Thoracic aorta (tissue), 2 donors: ENCODE data around the gene MAP3K4. TPM values are rescaled to one million over a fixed set of nuclear protein-coding genes. Genes with fewer than 3 reads are reported as not detected.

Source experiments
- ATAC-seq: fragments of 150-250 bp; one replicate; pipeline ENCODE4 v1.8.0; 2017; ENCODE audit warnings: low read depth; ENCODE audit not compliant: insufficient number of reproducible peaks, low FRiP score
- DNase-seq: peaks from one replicate; pipeline ENCODE4 v3.0.0-alpha.2; 2020; ENCODE audit warnings: low spot score
- H3K27ac ChIP-seq, 2 donors: fragments of 200-600 bp; sonication (generic); 1 replicate in 1 of 2; 2 replicates in 1 of 2; pipeline ENCODE4 v1.5.1; 2016; ENCODE audit warnings: mild to moderate bottlenecking in 2 of 2, moderate library complexity in 2 of 2
- H3K27me3 ChIP-seq: fragments of 200-600 bp; sonication (generic); replicated peaks from 2 replicates; pipeline ENCODE4 v1.6.0; 2016; ENCODE audit warnings: mild to moderate bottlenecking; ENCODE audit not compliant: insufficient read depth
- H3K36me3 ChIP-seq: fragments of 200-600 bp; sonication (generic); one replicate; pipeline ENCODE4 v1.5.1; 2016
- H3K4me1 ChIP-seq, 2 donors: fragments of 200-600 bp; sonication (generic); 1 replicate in 1 of 2; 2 replicates in 1 of 2; pipeline versions ENCODE4 v1.5.1 to v1.6.0; 2016; ENCODE audit warnings: low read depth in 2 of 2, mild to moderate bottlenecking in 1 of 2; ENCODE audit not compliant: control insufficient read depth in 1 of 2
- H3K4me3 ChIP-seq: fragments of 200-600 bp; sonication (generic); 2 replicates; pipeline ENCODE4 v1.5.1; 2016; ENCODE audit warnings: mild to moderate bottlenecking
- H3K9me3 ChIP-seq: fragments of 200-600 bp; sonication (generic); 2 replicates; pipeline ENCODE4 v1.5.1; 2016
- CTCF ChIP-seq: fragments of 200-600 bp; sonication (generic); IDR thresholded peaks from one replicate; pipeline ENCODE4 v1.5.1; 2019; ENCODE audit warnings: antibody characterized with exemption
- total RNA-seq, 2 donors: library from RNA; depleted of rRNA; stranded (reverse); fragments of >200 nt; gene quantifications; one replicate each; pipeline versions ENCODE4 v1.1.0 to v1.2.3, GENCODE V29; 2016

MAP3K4 gene
- total RNA-seq, 2 donors from 2014 or later, result 22.6 to 25.3 TPM

- no peak for DNase-seq
- H3K36me3 ChIP-seq, result peaks cover 7% of the 10 kb centered on the region
- no peak overlapping the region for H3K27ac ChIP-seq
- H3K9me3 ChIP-seq, result no peaks in the 10 kb centered on the region
- no peak for ATAC-seq
- H3K27me3 ChIP-seq, result no peaks in the 10 kb centered on the region
- H3K4me1 ChIP-seq, result no peaks in the 10 kb centered on the region
- TF ChIP-seq CTCF, result no peak
- H3K4me3 ChIP-seq, result no peak overlapping the region
Measured at GRCh38 chr6:161130967-161131766, 139.6 kb downstream of the MAP3K4 start.

GRCh38 chr6:161132384-161132783 is 140.8 kb downstream of the MAP3K4 start:
- Histone ChIP-seq H3K27me3 (no peaks in the 10 kb centered on the region), H3K4me1 (no peaks in the 10 kb centered on the region), H3K36me3 (peaks cover 12% of the 10 kb centered on the region), H3K27ac (no peak overlapping the region), H3K4me3 (no peak overlapping the region), H3K9me3 (no peaks in the 10 kb centered on the region)
- DNase-seq (no peak), ATAC-seq (no peak)
- TF ChIP-seq CTCF, result no peak

- ATAC-seq, result no peak
- TF ChIP-seq CTCF, result no peak
- DNase-seq, result no peak
- no peak overlapping the region for H3K4me3 ChIP-seq
- peaks cover 13% of the 10 kb centered on the region for H3K36me3 ChIP-seq
- H3K27me3 ChIP-seq, result no peaks in the 10 kb centered on the region
- H3K9me3 ChIP-seq, result no peaks in the 10 kb centered on the region
- no peaks in the 10 kb centered on the region for H3K4me1 ChIP-seq
- no peak overlapping the region for H3K27ac ChIP-seq
Measured at GRCh38 chr6:161133963-161134362, 142.4 kb downstream of the MAP3K4 start.

- Histone ChIP-seq H3K4me1 (no peaks in the 10 kb centered on the region), H3K9me3 (no peaks in the 10 kb centered on the region), H3K27me3 (no peaks in the 10 kb centered on the region), H3K4me3 (no peak overlapping the region), H3K36me3 (peaks cover 18% of the 10 kb centered on the region), H3K27ac (no peak overlapping the region)
- no peak for TF ChIP-seq CTCF
- DNase-seq, result no peak
- no peak for ATAC-seq
Measured at GRCh38 chr6:161134550-161135298, 143.2 kb downstream of the MAP3K4 start.
